NCI-H1417 treated with DMSO at 0.1 percent for 48 hours (cell line): ENCODE measurements around the gene DIAPH3.

ENCODE experiments used
- DNase-seq: peaks from one replicate; lab custom pipeline; 2025; lab: John Stamatoyannopoulos, UW

The DIAPH3 gene

GRCh38 chr13:59674616-59675015, 489.1 kb downstream of the DIAPH3 start:
- no peak for DNase-seq

GRCh38 chr13:59673286-59673685, 490.4 kb downstream of the DIAPH3 start:
- DNase-seq = no peak

DNA sequence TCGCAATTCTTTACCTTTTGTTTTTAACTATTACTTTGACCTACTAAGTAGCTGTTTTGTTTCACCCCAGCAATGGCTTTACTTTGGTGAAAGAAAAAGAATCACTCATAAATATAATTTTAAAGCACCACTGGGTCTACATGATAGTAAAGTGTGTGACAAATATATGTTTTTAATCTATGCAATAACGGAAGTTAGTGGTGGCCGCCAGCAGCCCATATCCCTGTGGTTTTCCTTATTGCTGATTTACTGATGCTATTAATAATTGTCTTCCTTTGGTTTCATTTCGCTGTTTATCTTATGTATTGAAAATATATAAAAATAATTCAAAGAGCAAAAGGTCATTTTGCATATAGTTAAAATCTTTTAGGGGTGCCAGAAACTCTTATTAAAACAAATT, 491.3 kb downstream of the DIAPH3 start:
- DNase-seq = no peak

DNA sequence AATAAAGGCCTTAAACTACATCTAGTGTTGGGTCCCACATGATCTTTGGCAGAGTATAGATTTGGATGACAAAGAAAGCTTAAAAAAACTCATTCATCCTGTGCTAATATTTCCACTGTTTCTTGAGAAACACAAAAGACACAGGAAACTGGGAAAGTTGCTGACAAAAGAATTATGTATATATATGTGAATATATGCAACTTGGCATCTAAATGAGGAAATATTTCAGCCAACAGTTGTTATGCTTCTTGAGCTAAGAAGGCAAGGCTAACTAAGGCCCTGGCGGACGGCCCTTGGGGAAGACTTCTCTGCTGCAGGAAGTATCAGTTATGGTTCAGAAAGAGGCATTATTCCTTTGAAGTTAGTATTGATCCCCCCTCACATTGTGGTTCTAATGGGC, 491.8 kb downstream of the DIAPH3 start:
- DNase-seq = no peak

DNA sequence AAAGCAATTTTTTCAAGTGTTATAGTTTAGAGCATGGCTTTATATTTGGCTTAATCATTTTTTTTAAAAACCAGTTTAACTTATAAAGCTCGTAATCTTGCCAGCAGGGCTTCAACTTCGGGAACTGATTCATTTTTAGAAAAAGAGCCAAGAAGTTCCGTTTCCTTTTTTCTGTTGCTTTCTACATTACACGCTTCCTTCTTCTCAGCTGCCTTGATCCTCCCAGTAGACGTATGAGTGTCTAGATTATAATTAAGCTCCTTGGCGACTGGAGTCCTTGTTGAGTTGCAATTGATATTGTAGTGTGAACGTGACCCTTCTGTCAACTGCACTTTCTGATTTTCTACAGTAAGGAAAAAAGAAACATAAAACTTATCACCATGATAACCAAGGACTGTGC, 497.2 kb downstream of the DIAPH3 start:
- no peak for DNase-seq

DNA sequence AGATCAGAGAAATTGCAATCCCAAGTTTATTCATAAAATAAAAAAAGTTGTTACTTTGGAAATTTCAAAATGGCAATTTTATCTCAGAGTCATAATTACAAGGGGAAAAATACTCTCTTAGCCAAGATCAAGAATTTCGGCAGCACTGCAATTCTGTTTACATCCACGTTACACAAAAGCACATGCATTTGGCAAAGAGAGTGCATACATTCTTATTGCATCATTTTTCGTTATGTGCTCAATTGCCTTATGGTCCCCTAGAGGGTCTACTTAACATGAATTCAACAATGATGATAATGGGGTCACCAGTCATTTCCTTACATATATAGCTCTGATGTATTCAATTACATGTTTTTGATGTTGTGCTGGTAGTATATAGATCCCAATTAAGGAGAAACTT, 498.0 kb downstream of the DIAPH3 start:
- DNase-seq = no peak

GRCh38 chr13:59665184-59665583, 498.5 kb downstream of the DIAPH3 start:
- DNase-seq = no peak

- no peak for DNase-seq
Measured at GRCh38 chr13:59664586-59664985, 499.1 kb downstream of the DIAPH3 start.

GRCh38 chr13:59663707-59664106, 500.0 kb downstream of the DIAPH3 start:
- no peak for DNase-seq

GRCh38 chr13:59660582-59660981, 503.1 kb downstream of the DIAPH3 start:
- no peak for DNase-seq

DNA sequence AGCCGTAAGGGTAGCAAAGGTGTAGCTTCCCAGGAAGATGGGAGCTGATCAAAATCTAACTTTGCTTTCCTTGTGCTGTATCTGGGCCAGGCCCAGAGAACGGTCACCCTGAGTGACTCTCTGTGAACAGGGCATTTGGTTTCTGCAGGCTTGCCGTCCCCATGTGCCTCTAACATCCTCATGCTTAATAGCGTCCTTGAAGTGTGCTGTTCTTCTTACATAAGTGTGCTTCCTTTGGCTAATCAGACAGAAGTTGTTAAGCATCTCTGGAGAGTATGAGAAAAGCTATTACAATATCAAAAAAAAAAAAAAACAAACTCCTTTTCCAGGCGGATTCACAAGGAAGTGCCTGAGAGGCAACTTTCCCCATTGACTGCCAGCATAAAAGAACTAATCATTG, 503.7 kb downstream of the DIAPH3 start:
- DNase-seq = no peak

DNA sequence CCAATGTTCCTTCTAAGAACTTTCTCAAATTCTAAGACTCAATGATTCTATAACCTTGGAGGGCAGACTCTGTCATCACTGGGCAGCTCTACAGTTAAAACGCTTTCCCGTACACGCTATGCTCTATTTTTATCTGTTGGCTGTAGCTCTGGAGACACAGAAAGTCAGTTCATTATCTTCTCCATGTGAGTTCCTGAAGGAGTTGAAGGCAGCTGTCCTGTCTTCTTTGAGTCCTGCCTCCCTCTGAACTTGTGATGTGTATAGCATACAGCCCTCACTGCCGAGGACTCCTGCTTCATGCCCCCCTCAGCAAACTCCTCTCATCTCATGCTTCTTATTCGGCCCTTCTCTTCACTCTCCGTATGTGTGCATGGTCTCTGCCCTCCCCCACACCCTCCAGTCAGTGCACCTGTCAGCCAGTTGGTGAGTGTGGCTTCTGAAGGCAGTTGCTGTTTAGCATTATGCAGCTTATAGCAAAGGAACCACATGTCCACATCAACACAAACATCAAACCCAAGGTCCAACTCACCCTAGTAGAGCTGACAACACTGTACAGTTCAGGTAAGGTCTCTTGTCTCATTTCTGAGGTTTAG, 504.9 kb downstream of the DIAPH3 start:
- DNase-seq = no peak

DNA sequence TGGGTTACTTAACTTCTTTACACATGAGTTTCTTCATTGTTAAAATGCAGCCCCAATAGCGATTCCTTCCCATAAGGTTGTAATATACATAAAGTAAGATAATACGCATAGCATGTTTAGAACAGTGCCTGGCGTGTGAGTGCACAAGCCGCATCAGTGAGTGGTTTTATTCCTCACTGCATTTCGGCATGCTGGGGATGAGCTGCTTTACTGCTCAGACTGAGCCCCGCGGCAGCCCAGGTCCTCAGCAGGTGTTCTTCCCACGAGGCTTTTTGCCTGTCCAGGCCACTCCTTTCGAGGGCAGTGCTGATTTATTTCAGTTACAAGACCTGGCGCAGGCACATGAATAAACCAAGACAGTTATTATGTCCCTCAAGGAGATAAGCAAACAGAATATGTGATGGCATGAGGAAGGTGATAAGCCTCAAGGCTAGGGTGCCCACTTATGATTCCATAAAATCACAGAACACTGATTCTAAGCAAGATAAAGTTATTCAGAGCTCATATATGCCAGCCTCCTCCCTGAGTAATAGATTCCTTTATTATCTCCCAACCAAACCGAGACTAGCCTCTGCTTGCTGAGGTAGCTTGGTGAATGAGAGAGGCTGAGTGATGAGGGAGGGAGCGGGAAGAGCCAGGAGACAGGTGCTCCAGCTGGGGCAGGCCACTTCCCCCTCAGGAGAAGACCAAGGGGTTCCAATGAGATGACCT, 505.5 kb downstream of the DIAPH3 start:
- DNase-seq = no peak

DNA sequence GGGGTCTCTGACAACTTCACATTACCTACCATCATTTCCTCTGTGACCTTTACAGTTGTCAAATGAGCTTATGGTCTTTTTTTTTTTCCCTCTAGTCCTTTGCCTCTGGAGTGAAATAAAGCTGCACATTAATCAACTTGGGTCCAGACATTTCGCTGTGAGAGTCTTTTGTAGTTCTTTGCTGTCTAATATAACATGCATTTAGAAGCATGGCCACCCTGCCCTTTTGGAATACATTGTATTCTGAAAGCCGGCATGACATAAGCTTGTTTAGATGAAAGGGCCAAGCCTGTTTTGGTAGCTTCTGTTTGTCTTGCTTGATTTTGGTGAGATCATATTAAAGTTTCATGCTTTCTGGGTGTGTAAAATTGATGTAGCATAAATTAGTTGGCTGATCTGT, 509.8 kb downstream of the DIAPH3 start:
- DNase-seq = no peak

DNA sequence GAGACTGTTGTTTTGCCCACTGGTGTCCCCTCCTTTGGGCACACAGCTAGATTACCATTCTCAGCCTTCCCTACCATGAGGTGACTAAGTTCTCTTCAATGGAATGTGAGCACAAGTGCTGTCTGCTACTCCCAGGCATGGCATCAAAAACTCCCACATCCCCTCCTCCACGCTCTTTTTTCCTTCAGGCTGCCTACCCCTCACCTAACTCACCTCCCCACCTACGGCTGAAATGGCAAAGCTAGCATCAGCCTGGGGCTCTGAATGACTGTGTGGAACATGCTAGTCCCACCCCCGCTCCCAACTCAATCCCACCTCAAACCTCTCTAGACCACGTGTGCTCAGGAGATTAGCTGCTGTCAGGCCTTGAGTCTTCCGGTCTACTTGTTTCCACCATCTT, 512.2 kb downstream of the DIAPH3 start:
- DNase-seq = no peak

DNA sequence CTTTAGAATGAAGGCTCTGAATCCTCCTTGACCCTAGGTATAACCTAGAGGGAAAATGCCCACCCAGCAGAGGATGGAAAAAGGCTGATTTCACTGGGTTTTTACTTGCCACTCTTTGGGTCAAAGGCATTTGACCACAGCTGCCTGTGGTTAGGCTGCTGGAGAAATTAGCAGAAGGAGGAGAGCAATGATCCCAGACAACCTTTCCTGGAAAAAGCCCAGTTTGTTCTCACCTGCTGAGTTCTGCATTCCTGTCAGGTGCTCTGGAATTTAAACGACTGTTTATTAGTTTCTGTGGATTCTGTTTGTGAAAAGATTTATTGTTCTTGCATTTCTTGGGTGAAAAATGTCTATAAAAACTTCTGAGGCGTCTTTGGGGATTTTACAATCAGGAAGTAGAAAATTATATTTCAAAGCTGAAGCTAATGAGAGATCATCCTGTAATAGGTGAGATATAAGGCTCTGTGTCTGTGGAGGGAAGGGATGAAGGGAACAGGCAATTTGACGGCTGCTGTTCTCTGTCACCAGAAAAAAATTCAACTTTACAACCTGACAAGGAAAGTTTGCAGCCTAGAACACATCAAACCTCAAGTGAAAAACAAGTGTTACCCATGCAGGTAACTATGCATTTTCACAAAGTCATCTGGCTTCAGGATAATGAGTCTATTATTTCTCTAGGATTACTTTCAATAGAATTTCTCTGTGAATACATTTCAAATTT, 519.7 kb downstream of the DIAPH3 start:
- DNase-seq = no peak

GRCh38 chr13:59643364-59643841, 520.3 kb downstream of the DIAPH3 start:
- DNase-seq = no peak

- no peak for DNase-seq
Measured at GRCh38 chr13:59641817-59642216, 521.9 kb downstream of the DIAPH3 start.

GRCh38 chr13:59641261-59641660, 522.5 kb downstream of the DIAPH3 start:
- no peak for DNase-seq

DNA sequence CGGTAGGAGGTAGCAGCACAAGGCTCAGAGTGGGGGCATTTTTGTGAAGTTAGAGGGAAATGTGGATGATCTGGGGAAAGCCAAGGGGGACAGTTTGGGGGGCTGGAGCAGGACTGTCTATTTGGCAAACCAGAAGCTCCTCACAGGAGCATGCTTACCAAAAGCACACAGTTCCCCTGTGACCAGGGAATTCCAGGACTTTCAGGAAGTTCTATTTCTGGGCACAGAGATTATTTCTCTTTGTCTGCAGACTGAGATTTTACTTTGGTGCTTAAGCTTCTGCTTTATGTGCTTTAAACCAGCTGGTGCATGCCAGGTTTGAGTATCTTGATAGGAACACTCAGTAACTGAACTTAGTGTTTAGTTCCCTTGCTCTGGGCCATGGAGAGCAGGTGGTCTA, 525.3 kb downstream of the DIAPH3 start:
- DNase-seq = no peak

DNA sequence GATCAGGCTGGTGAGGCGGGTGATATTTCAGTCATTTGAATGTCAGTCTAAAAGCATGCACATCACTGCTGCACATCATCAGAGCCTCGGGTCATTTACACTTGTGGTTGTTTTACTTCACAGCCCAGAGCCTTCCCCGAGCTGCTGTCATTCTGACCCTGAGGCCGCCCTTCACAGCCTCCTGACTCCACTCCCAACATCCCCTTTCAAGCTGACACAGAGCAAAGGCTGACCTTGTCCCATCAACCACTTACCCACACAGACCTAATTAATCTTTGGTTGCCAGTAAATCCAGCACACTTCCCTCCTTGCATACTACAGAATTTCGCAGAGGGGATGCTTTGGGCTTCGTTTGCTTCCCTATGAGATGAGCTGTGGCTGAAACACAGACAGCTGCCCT, 528.1 kb downstream of the DIAPH3 start:
- no peak for DNase-seq

- DNase-seq = no peak
Measured at GRCh38 chr13:59633290-59633689, 530.4 kb downstream of the DIAPH3 start.

DNA sequence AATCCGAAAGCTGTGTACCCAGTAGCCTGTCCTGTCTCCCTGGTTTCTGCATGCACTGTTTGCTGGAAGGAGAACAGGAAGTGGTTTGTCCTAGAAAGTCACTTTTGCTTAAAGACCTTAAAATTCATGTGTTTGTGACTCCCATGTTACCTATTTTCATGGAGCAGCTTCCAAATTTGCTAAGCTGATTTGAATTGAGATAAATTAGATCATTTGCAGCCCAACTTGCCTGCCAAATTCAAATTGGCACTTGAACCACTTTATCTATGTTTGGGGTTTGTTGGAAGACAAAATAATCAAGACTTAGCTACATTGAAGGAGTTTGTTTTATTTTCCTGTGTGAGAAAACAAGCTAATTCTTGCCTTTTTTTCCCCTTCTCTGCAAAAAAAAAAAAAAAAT, 532.5 kb downstream of the DIAPH3 start:
- no peak for DNase-seq
